MM.1S (cell line): ENCODE results near the gene C10orf90.

Experiments used
- DNase-seq: peaks from one replicate; pipeline ENCODE4 v3.0.0-alpha.2; 2015
- H2AFZ ChIP-seq: fragments of 300-600 bp; sonication (generic); 2 replicates; pipeline ENCODE4 v1.6.0; 2016; ENCODE audit warnings: antibody characterized with exemption, low read length
- H3F3A ChIP-seq: fragments of 300-600 bp; sonication (generic); 2 replicates; pipeline ENCODE4 v1.6.1; 2016; ENCODE audit warnings: mild to moderate bottlenecking, antibody characterized with exemption, low read length, moderate library complexity, mixed read lengths; ENCODE audit not compliant: insufficient read depth
- H3K27ac ChIP-seq: fragments of 300-600 bp; sonication (generic); 2 replicates; pipeline ENCODE4 v1.5.1; 2016; ENCODE audit warnings: mild to moderate bottlenecking, low read length
- H3K27me3 ChIP-seq: fragments of 300-600 bp; sonication (generic); replicated peaks from 2 replicates; pipeline ENCODE4 v1.6.0; 2016; ENCODE audit warnings: low read length; ENCODE audit not compliant: insufficient read depth
- H3K36me3 ChIP-seq: fragments of 300-600 bp; sonication (generic); replicated peaks from 2 replicates; pipeline ENCODE4 v1.6.1; 2016; ENCODE audit warnings: mild to moderate bottlenecking, low read length, mixed read lengths; ENCODE audit not compliant: insufficient read depth
- H3K4me1 ChIP-seq: fragments of 300-600 bp; sonication (generic); 2 replicates; pipeline ENCODE4 v1.6.1; 2016; ENCODE audit warnings: low read length, mixed read lengths
- H3K4me2 ChIP-seq: fragments of 300-600 bp; sonication (generic); 2 replicates; pipeline ENCODE4 v1.6.0; 2016; ENCODE audit warnings: low read depth, low read length
- H3K4me3 ChIP-seq: fragments of 300-600 bp; sonication (generic); 2 replicates; pipeline ENCODE4 v1.5.1; 2016; ENCODE audit warnings: low read length, mixed read lengths
- H3K79me2 ChIP-seq: fragments of 300-600 bp; sonication (generic); 2 replicates; pipeline ENCODE4 v1.6.1; 2016; ENCODE audit warnings: mixed run types, low read length, mixed read lengths
- H3K9ac ChIP-seq: fragments of 300-600 bp; sonication (generic); 2 replicates; pipeline ENCODE4 v1.6.1; 2016; ENCODE audit warnings: low read length, mixed read lengths
- H3K9me2 ChIP-seq: fragments of 300-600 bp; sonication (generic); replicated peaks from 2 replicates; pipeline ENCODE4 v1.6.1; 2016; ENCODE audit warnings: mild to moderate bottlenecking, low read length, mixed read lengths; ENCODE audit not compliant: insufficient read depth
- H3K9me3 ChIP-seq: fragments of 300-600 bp; sonication (generic); replicated peaks from 2 replicates; pipeline ENCODE4 v1.6.1; 2016; ENCODE audit warnings: mild to moderate bottlenecking, low read length, mixed read lengths; ENCODE audit not compliant: insufficient read depth
- H4K20me1 ChIP-seq: fragments of 300-600 bp; sonication (generic); 2 replicates; pipeline ENCODE4 v1.6.1; 2016; ENCODE audit warnings: mild to moderate bottlenecking, low read length, moderate library complexity, mixed read lengths; ENCODE audit not compliant: insufficient read depth
- CTCF ChIP-seq: fragments of 300-600 bp; sonication (generic); IDR thresholded peaks from 2 replicates; pipeline ENCODE4 v1.5.1; 2016; ENCODE audit warnings: antibody characterized with exemption, low read length, mixed read lengths
- EZH2 ChIP-seq: fragments of 300-600 bp; sonication (generic); optimal IDR thresholded peaks from 2 replicates; pipeline ENCODE3; 2017; ENCODE audit warnings: low read depth, mild to moderate bottlenecking, antibody characterized with exemption, low read length, mixed read lengths
- EZH2phosphoT487 ChIP-seq: fragments of 300-600 bp; sonication (generic); IDR thresholded peaks from 2 replicates; pipeline ENCODE4 v1.6.1; 2018; ENCODE audit warnings: antibody characterized with exemption, low read length

The C10orf90 gene

GRCh38 chr10:126511917-126512479 is 158.5 kb downstream of the C10orf90 start:
- no peak overlapping the region for H3K27ac ChIP-seq
- H2AFZ ChIP-seq = no peak overlapping the region
- no peak for DNase-seq

GRCh38 chr10:126509182-126509581 is 161.3 kb downstream of the C10orf90 start:
- Histone ChIP-seq H3K9me3 (no peaks in the 10 kb centered on the region), H3K27ac (no peak overlapping the region), H3K27me3 (no peaks in the 10 kb centered on the region), H3K79me2 (no peaks in the 10 kb centered on the region), H3K9me2 (no peaks in the 10 kb centered on the region), H3K36me3 (no peaks in the 10 kb centered on the region), H4K20me1 (no peaks in the 10 kb centered on the region), H3K9ac (no peak overlapping the region), H3K4me1 (no peaks in the 10 kb centered on the region), H2AFZ (no peak overlapping the region), H3F3A (no peaks in the 10 kb centered on the region), H3K4me3 (no peak overlapping the region), H3K4me2 (no peak overlapping the region)
- no peak for DNase-seq
- TF ChIP-seq EZH2 (no peak), CTCF (no peak), EZH2phosphoT487 (no peak)

More at GRCh38 chr10:126511917-126512479, 158.5 kb downstream of the C10orf90 start:
- Histone ChIP-seq H3K4me1 (no peaks in the 10 kb centered on the region), H3K27me3 (no peaks in the 10 kb centered on the region), H3K9ac (no peak overlapping the region), H3K9me2 (no peaks in the 10 kb centered on the region), H3F3A (no peaks in the 10 kb centered on the region), H3K4me2 (no peak overlapping the region), H3K36me3 (no peaks in the 10 kb centered on the region), H4K20me1 (no peaks in the 10 kb centered on the region), H3K79me2 (no peaks in the 10 kb centered on the region), H3K9me3 (no peaks in the 10 kb centered on the region), H3K4me3 (no peak overlapping the region)
- TF ChIP-seq EZH2phosphoT487 = no peak
- TF ChIP-seq EZH2 = no peak
- TF ChIP-seq CTCF = no peak

- H3K36me3 ChIP-seq = no peaks in the 10 kb centered on the region
- no peaks in the 10 kb centered on the region for H3K27me3 ChIP-seq
- no peak overlapping the region for H3K27ac ChIP-seq
- H3K9me2 ChIP-seq = no peaks in the 10 kb centered on the region
- H3K9me3 ChIP-seq = no peaks in the 10 kb centered on the region
- H3K4me2 ChIP-seq = no peak overlapping the region
- H3K9ac ChIP-seq = no peak overlapping the region
- H4K20me1 ChIP-seq = no peaks in the 10 kb centered on the region
- H3K79me2 ChIP-seq = no peaks in the 10 kb centered on the region
- H3K4me1 ChIP-seq = no peaks in the 10 kb centered on the region
- TF ChIP-seq EZH2phosphoT487 = no peak
- DNase-seq = no peak
- H3K4me3 ChIP-seq = no peak overlapping the region
- H2AFZ ChIP-seq = no peak overlapping the region
- H3F3A ChIP-seq = no peaks in the 10 kb centered on the region
Observed at GRCh38 chr10:126508535-126509040, 161.9 kb downstream of the C10orf90 start.

GRCh38 chr10:126504761-126505112 is 165.8 kb downstream of the C10orf90 start:
- Histone ChIP-seq H3K4me3 (no peak overlapping the region), H4K20me1 (no peaks in the 10 kb centered on the region), H3K36me3 (no peaks in the 10 kb centered on the region), H3K27ac (no peak overlapping the region), H2AFZ (no peak overlapping the region), H3F3A (no peaks in the 10 kb centered on the region), H3K9ac (no peak overlapping the region), H3K9me2 (no peaks in the 10 kb centered on the region), H3K4me1 (no peaks in the 10 kb centered on the region), H3K27me3 (no peaks in the 10 kb centered on the region), H3K79me2 (no peaks in the 10 kb centered on the region), H3K4me2 (no peak overlapping the region), H3K9me3 (no peaks in the 10 kb centered on the region)
- no peak for DNase-seq
- TF ChIP-seq EZH2 (no peak), CTCF (no peak)
